Measurements from ENCODE around the gene BRD7.

The BRD7 gene

DNA sequence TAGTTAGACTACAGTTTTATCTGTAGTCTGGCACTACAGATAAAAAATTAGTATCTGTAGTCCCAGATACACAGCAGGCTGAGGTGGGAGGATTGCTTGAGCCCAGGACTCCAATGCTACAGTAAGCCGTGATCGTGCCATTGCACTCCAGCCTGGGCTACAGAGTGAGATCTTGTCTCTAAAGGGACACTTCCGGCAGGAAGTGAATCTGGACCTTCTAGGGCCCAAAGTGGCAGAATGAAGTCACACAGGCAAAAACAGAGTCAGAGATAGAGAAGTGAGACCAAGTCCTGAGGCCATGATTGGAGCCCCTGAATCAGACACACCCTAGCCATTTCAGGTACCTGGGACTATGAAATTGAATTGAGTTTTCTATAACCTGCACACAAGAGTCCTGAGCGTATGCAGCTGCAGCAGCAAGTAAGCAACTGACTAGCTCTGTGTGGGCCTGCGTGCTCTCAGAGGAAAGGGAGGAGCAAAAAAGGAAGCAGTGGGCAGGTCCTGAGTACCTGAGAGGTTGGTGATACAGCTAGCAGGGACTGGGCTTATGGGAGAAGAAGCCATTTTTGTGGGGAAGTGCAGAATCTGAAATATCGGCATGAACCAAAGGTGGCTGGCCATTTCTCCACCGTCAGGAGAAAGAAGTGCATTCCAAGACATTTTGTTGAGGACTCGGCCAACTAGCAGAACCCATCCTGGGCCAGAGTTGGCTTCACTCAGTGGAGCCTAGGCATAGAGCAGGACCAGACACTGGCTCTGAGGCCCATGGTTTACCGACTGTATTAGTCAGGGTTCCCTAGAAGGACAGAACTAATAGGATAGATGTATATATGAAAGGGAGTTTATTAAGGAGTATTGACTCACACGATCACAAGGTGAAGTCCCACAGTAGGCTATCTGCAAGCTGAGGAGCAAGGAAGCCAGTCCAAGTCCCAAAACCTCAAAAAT lies 27.2 kb upstream of the BRD7 start:
- H3K4me3 ChIP-seq (ENCODE audit: low read length) = no peak overlapping the region
- no peak for TF ChIP-seq ZNF274 (IDR thresholded peaks at IDR 0.05; ENCODE audit: low read depth, low read length)

DNA sequence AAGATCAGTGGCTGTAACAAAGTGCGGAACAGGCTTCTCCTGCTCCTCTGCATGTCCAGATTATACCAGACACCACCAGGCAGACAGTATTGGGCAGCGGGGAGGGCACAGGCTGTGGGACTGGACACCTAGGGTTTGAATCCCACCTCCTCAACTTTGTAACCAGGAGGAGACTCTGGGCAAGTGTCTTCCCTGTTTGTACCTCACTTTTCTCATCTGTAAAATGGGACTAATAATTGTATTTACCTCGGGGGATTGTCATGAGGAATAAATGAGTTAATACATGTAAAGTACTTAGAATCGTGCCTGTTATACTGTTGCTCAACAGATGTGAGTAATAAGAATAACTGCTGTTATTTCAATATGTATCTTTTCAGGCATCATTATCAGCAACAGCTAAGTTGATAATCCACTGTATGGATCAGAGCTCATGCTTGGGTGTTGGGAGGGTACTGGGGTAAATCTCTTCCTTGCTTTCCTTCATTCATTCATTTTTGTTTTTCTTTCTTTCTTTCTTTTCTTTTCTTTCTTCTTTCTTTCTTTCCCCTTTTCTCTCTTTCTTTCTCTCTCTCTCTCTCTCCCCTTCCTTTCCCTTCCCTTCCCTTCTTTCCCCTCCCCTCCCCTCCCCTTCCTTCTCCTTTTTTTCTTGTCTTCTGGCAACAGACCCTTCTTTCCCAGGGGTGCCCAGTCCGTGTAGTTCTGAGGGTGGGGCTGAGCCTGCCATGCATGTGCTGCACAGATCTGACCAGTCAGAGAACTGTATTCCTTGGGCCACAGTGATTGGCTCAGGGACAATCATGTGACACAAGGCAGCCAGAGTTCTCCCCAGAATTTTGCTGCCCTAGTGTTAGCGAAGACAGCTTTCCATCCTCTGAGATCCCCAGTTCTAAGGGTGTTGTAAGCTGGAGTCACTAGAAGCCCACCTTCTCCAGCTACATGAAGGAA lies 25.3 kb upstream of the BRD7 start:
- TF ChIP-seq ZNF274 (IDR thresholded peaks at IDR 0.05; ENCODE audit: low read depth, low read length) = no peak

DNA sequence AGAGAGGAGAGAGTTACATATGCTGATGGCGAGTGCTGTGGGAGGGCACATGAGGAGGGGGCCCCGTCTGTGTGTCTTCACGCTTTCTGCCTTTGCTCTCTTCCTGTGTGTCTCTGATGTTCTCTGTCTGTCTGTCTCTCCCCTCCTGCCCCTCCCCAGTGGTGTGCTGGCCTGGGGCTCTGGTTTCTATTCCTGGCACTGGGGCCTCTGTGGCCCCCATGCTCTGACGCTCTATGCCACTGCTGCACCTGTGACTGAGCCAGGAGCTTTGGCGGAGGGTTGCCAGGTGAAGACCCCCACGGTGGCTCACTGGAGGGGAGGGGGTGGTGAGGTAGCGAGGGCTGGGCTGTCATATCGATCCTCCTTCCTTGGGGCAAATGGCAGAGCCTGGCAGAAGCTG lies 24.6 kb upstream of the BRD7 start:
- H3K4me3 ChIP-seq (ENCODE audit: low read length) = no peak overlapping the region
- no peak for TF ChIP-seq ZNF274 (IDR thresholded peaks at IDR 0.05; ENCODE audit: low read depth, low read length)

More for the DNA sequence above, 25.3 kb upstream of the BRD7 start:
- no peak overlapping the region for H3K4me3 ChIP-seq (ENCODE audit: low read length)

DNA sequence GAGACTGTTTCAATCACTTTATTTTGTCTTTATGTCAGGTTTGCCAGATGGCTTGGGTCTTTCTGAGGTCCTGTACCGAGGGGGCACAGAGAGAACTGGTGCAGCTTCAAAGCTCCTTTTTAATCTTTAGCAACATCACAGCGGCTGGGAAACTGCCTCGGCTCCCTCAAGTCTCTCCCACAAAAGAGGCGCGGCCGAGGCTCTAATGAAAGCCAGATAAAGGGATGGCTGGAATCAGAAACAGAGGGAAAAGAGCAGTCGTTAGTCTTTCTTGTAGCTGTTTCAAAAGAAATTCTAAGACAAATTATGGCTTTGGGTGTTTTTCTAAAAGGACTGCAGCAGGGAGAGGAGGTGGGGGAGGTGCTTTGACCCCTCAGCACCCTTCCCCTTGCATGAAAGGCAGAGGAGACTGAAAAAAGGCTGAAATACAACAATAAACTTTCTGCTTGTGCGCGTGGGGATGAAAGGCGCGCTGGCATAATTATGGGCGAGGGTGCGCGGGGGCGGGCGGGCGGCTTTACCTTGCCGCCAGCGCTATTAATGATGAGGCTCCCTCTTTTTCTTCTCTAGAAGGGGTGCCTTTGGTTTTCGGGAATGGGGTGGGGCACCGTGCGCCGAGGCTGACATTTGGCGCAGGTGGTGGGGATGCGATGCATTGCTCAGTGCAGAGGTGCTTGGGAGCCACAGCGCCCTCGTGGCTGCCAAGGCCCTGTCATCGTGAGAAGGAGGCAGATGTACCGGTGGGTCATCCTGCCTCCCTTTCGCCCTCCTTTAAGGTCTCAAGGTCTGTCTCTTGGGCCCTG lies 22.3 kb upstream of the BRD7 start:
- no peak overlapping the region for H3K4me3 ChIP-seq (ENCODE audit: low read length)
- TF ChIP-seq ZNF274 (IDR thresholded peaks at IDR 0.05; ENCODE audit: low read depth, low read length) = no peak

DNA sequence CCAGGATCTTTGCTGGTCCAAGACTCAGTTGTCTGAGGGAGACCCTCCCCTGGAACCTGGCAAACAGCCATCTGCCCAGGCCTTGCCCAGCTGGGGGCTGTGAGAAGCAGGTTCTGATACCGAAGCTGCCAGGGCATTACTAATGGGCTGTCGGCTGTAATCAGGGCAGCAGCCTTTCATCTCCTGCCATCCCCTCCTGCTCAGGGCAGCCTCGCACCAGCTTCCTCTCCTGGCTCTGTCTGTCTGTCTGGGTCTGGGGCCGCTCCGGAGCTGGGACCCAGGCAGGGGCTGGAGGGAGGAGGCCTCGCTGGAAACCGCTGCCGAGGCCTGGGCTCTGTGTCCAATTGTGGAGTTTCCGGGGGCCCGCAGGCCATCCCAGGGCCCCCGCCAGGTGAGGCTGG lies 21.6 kb upstream of the BRD7 start:
- no peak for TF ChIP-seq ZNF274 (IDR thresholded peaks at IDR 0.05; ENCODE audit: low read depth, low read length)
- H3K4me3 ChIP-seq (ENCODE audit: low read length) = no peak overlapping the region

DNA sequence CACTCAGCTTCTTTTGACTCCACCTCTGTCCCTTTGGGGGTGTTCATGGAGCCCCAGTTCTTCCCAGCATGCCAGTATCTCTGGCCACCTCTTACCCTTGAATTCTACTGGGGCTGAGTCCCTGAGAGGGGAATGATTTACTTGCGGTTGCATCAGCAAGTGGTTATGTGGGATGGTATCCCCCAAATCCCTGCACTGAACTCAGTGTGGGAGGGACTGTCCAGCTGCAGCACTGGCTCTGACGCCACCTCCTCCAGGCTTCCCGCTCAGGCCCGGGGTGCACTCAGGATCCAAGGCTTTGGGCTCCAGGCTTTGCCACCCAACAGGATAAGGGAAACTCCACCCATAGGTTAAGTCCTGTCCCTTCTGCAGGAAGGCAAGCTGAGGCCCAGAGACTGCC lies 21.1 kb upstream of the BRD7 start:
- no peak for TF ChIP-seq ZNF274 (IDR thresholded peaks at IDR 0.05; ENCODE audit: low read depth, low read length)
- no peak overlapping the region for H3K4me3 ChIP-seq (ENCODE audit: low read length)

DNA sequence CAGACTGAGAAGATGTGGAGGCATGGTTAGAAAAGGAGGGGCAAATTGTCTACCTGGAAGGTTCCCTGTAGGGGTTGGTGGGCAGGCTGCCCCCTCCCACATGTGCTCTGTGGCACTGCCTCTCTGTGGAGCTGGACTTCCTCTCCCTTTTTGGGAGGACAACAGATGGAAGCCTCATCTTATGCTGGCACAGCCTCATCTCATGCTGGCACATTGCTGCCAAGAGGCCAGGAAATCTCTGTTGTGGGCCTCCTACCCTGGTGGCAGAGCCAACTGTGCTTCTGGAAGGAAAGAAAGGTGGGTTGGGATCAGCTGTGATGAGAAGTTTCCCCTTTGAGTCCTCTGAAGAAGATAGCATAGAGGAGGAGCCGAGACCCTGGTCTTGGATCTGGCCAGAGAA lies 19.7 kb upstream of the BRD7 start:
- no peak for TF ChIP-seq ZNF274 (IDR thresholded peaks at IDR 0.05; ENCODE audit: low read depth, low read length)
- H3K4me3 ChIP-seq (ENCODE audit: low read length) = no peak overlapping the region

- H3K4me3 ChIP-seq (ENCODE audit: low read length) = no peak overlapping the region
- no peak for TF ChIP-seq ZNF274 (IDR thresholded peaks at IDR 0.05; ENCODE audit: low read depth, low read length)
Measured at GRCh38 chr16:50386774-50387173, 18.0 kb upstream of the BRD7 start.

GRCh38 chr16:50386139-50386538 lies 17.4 kb upstream of the BRD7 start:
- TF ChIP-seq ZNF274 (IDR thresholded peaks at IDR 0.05; ENCODE audit: low read depth, low read length) = no peak
- no peak overlapping the region for H3K4me3 ChIP-seq (ENCODE audit: low read length)

DNA sequence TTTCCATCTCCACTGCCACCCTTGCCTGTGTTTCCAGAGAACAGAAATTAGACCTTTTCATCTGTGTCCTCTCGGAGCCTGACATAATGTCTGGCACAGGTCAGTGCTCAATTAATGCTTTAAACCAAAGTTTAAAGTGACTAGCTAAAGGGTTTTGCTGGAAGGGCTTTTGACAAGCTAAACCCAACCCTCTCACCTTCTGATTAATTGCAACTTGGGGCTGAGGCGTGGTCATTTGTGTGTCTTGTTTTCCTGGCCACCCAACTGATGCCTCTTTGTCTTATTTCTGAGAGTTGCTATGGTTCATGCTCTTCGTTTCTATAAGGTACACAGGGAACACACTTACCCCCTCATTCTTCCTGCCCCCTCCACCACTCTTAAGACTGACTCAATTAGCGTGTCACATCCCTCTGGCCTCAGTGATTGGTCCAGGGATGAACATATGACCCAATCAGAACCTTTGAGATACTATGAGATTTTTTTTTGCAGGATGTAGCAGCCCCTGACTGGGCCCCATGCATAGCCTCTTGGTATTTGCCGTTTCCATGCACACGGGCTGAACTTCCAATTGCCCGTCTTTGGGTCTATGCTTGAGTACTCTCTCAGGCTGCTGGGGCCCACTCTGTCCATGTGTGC lies 15.8 kb upstream of the BRD7 start:
- no peak for TF ChIP-seq ZNF274 (IDR thresholded peaks at IDR 0.05; ENCODE audit: low read depth, low read length)
- no peak overlapping the region for H3K4me3 ChIP-seq (ENCODE audit: low read length)

- no peak for TF ChIP-seq ZNF274 (IDR thresholded peaks at IDR 0.05; ENCODE audit: low read depth, low read length)
- H3K4me3 ChIP-seq (ENCODE audit: low read length) = no peak overlapping the region
Measured at GRCh38 chr16:50381679-50382440, 13.1 kb upstream of the BRD7 start.

DNA sequence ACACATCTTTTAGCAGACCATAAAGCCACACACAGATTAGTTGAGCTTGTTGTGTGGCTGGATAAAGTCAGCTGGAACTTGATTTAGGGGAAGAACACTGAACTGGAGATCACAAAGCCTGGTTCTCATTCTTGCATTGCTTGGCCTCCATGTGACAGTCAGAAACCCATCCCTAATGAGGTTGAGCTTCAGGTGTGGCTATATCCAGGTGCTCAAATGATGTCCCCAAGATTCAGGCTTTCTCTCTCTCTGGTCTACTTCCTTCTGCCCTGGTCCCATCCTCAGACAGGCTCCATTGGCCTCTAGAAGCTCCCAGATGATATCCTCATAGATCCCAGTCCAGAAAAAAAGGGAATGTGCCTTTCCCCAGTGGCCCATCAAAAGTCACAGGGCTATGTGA lies 9.6 kb upstream of the BRD7 start:
- H3K4me3 ChIP-seq (ENCODE audit: low read length) = no peak overlapping the region
- no peak for TF ChIP-seq ZNF274 (IDR thresholded peaks at IDR 0.05; ENCODE audit: low read depth, low read length)

- H3K4me3 ChIP-seq (ENCODE audit: low read length) = no peak overlapping the region
- no peak for TF ChIP-seq ZNF274 (IDR thresholded peaks at IDR 0.05; ENCODE audit: low read depth, low read length)
Measured at GRCh38 chr16:50377001-50377400, 8.2 kb upstream of the BRD7 start.
